HG03108 (cell line): ENCODE results near the gene MADD.

Experiments
- ATAC-seq: cut with Tn5 transposase; IDR thresholded peaks from one replicate; pipeline ENCODE4 v1.9.1; 2021; ENCODE audit warnings: moderate library complexity; ENCODE audit not compliant: unreplicated experiment

MADD gene

GRCh38 chr11:47378010-47378835, 108.3 kb downstream of the MADD start, which contains the start of gene SPI1:
Gene SPI1 (minus strand): TSS chr11:47378547. CDS start chr11:47378353, 194 bp downstream.
- peak; percentile 81 for ATAC-seq

DNA sequence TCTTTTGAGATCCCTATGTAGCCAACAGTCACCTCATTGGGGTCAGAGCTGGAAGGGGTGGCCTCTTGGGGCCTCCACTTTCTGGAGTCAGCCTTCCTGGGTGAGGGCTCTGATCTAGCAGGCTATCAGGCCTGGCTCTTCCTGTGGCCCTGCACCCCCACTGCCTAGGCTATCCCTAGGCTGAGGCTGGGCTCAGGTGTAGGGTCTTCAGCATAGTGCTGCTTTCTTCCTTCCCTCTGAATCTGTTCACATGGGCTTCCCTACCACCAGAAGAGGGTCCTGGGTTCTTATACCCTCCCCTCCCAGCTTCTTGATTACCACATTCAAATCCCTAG, 108.9 kb downstream of the MADD start:
- ATAC-seq, result peak; percentile 1

DNA sequence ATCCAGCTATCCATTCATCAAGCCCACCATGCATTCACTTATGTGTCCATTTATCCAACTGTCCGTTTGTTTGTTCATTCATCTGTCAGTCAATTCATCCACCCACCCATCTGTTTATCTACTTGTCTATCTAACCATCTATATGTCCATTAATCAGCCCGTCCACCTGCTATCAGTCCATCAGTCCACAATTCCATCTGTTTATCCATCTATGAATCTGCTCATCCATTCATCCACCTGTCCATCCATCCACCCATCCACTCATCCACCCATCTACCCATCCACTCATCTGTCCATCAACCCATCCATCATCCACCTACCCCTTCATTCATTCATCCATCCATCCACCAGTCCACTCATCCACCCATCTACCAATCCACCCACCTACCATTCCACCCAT, 109.4 kb downstream of the MADD start:
- no peak for ATAC-seq
